Measurements from ENCODE around the gene SHISA2.
"Not testable (repeated sequence)": the region's sequence is repeated elsewhere in the genome, so short reads cannot be mapped to it uniquely, and the experiment has no call there.

SHISA2 gene

GRCh38 chr13:26051657-26052311, at the start of gene SHISA2:
Gene SHISA2, minus strand, starts transcription at chr13:26052016. Its CDS starts 1,041 bp downstream, at chr13:26050975.
- DNase-seq (ENCODE audit: low read depth in 4 of 4, low spot score in 1 of 4): peak in 2 of 4 experiments; percentile 16 to 30

- no peak for DNase-seq (ENCODE audit: low read depth in 4 of 4, low spot score in 1 of 4)
These were observed 44.2 kb upstream of the SHISA2 start for GRCh38 chr13:26095846-26096610.

GRCh38 chr13:26095338-26095737, 43.5 kb upstream of the SHISA2 start:
- no peak for DNase-seq (ENCODE audit: low read depth in 4 of 4, low spot score in 1 of 4)

GRCh38 chr13:26076821-26077220, 25.0 kb upstream of the SHISA2 start:
- DNase-seq (ENCODE audit: low read depth in 4 of 4, low spot score in 1 of 4): not testable (repeated sequence)

- no peak for DNase-seq (ENCODE audit: low read depth in 4 of 4, low spot score in 1 of 4)
These were observed 23.7 kb upstream of the SHISA2 start for GRCh38 chr13:26075498-26075897.

- no peak for DNase-seq (ENCODE audit: low read depth in 4 of 4, low spot score in 1 of 4)
These were observed 22.9 kb upstream of the SHISA2 start for GRCh38 chr13:26074706-26075105.

- not testable (repeated sequence) for DNase-seq (ENCODE audit: low read depth in 4 of 4, low spot score in 1 of 4)
These were observed 20.5 kb upstream of the SHISA2 start for GRCh38 chr13:26072335-26072734.

GRCh38 chr13:26071691-26072090, 19.9 kb upstream of the SHISA2 start:
- DNase-seq (ENCODE audit: low read depth in 4 of 4, low spot score in 1 of 4): no peak

GRCh38 chr13:26069642-26070041, 17.8 kb upstream of the SHISA2 start:
- not testable (repeated sequence) for DNase-seq (ENCODE audit: low read depth in 4 of 4, low spot score in 1 of 4)

GRCh38 chr13:26068372-26068771, 16.6 kb upstream of the SHISA2 start:
- not testable (repeated sequence) for DNase-seq (ENCODE audit: low read depth in 4 of 4, low spot score in 1 of 4)

GRCh38 chr13:26067601-26068000, 15.8 kb upstream of the SHISA2 start:
- DNase-seq (ENCODE audit: low read depth in 4 of 4, low spot score in 1 of 4): no peak

GRCh38 chr13:26066492-26066891, 14.7 kb upstream of the SHISA2 start:
- DNase-seq (ENCODE audit: low read depth in 4 of 4, low spot score in 1 of 4): not testable (repeated sequence)

- DNase-seq (ENCODE audit: low read depth in 4 of 4, low spot score in 1 of 4): no peak
These were observed 11.1 kb upstream of the SHISA2 start for GRCh38 chr13:26062853-26063444.

- DNase-seq (ENCODE audit: low read depth in 4 of 4, low spot score in 1 of 4): no peak
These were observed 10.1 kb upstream of the SHISA2 start for GRCh38 chr13:26061947-26062346.

GRCh38 chr13:26061256-26061655, 9.4 kb upstream of the SHISA2 start:
- no peak for DNase-seq (ENCODE audit: low read depth in 4 of 4, low spot score in 1 of 4)

- no peak for DNase-seq (ENCODE audit: low read depth in 4 of 4, low spot score in 1 of 4)
These were observed 8.5 kb upstream of the SHISA2 start for GRCh38 chr13:26060357-26060756.

- DNase-seq (ENCODE audit: low read depth in 4 of 4, low spot score in 1 of 4): no peak
These were observed 6.9 kb upstream of the SHISA2 start for GRCh38 chr13:26058704-26059103.

- no peak for DNase-seq (ENCODE audit: low read depth in 4 of 4, low spot score in 1 of 4)
These were observed 3.1 kb upstream of the SHISA2 start for GRCh38 chr13:26054896-26055295.

- no peak for DNase-seq (ENCODE audit: low read depth in 4 of 4, low spot score in 1 of 4)
These were observed 1.7 kb upstream of the SHISA2 start for GRCh38 chr13:26053418-26053980.

- no peak for DNase-seq (ENCODE audit: low read depth in 4 of 4, low spot score in 1 of 4)
These were observed 521 bp upstream of the SHISA2 start for GRCh38 chr13:26052337-26052736.

GRCh38 chr13:26051231-26051656, 572 bp downstream of the SHISA2 start:
- no peak for DNase-seq (ENCODE audit: low read depth in 4 of 4, low spot score in 1 of 4)
